Measurements from ENCODE around the gene CYP4X1.

GRCh38 chr1:47023268-47024140, at the start of gene CYP4X1:
- TF ChIP-seq CTCF (IDR thresholded peaks at IDR 0.05) (no peak), POLR2A (IDR thresholded peaks at IDR 0.05) (peak in 1 of 4 donors; percentile 15), EP300 (IDR thresholded peaks at IDR 0.05) (no peak)
